Measurements from ENCODE around the gene VPS16.

DNA sequence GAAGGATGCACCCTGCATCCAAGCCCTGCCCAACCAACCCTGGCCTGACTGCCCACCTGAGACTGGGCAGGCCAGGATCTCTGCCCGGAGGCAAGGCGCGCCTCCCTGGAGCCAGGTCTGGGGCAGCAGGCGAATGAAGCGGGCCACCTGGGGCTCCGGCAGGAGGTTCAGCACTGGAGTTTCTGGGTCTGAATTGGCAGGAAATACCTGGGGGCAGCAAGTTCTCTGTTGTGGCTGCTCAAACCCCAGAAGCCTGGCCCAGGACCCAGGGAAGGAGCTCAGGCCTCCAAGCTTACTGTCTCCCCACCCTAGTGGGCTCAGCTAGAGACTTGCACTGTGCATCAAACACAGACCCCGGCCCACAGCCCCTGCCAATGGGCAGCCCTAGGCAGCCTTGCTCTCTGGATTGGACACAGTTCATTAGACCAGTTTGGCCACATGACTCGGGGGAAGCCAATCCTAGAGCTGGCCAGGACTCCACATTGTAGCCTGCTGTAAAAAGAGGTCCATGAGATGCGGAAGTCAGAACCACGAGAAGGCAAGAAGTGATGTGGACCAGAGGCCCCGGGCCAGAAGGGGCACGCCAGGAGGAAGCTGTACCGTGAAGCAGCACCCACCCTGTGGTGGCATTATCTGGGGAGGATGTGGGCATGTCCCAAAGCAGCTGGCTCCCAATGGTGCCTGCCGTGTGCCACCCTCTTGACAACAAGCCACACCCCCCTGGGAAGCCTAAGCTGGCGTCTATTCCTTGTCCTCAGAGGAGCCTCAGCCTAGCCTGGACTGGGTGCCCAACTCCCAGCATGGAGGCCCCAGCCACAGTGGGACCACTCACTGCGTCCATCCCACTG lies 43.2 kb upstream of the VPS16 start:
- TF ChIP-seq, protein P1, sequence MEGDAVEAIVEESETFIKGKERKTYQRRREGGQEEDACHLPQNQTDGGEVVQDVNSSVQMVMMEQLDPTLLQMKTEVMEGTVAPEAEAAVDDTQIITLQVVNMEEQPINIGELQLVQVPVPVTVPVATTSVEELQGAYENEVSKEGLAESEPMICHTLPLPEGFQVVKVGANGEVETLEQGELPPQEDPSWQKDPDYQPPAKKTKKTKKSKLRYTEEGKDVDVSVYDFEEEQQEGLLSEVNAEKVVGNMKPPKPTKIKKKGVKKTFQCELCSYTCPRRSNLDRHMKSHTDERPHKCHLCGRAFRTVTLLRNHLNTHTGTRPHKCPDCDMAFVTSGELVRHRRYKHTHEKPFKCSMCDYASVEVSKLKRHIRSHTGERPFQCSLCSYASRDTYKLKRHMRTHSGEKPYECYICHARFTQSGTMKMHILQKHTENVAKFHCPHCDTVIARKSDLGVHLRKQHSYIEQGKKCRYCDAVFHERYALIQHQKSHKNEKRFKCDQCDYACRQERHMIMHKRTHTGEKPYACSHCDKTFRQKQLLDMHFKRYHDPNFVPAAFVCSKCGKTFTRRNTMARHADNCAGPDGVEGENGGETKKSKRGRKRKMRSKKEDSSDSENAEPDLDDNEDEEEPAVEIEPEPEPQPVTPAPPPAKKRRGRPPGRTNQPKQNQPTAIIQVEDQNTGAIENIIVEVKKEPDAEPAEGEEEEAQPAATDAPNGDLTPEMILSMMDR (IDR thresholded peaks at IDR 0.05): no peak
- TF ChIP-seq POLR2A (IDR thresholded peaks at IDR 0.05) (no peak), EP300 (IDR thresholded peaks at IDR 0.05) (no peak)
